Kidney capillary endothelial cell (primary cell): ENCODE measurements around the gene SLC6A19.
"Not testable (repeated sequence)": the region's sequence is repeated elsewhere in the genome, so short reads cannot be mapped to it uniquely, and the experiment has no call there.

ENCODE experiments used
- DNase-seq: peaks from one replicate; pipeline ENCODE4 v3.0.0-alpha.2; 2018; ENCODE audit warnings: low spot score

SLC6A19 gene

DNA sequence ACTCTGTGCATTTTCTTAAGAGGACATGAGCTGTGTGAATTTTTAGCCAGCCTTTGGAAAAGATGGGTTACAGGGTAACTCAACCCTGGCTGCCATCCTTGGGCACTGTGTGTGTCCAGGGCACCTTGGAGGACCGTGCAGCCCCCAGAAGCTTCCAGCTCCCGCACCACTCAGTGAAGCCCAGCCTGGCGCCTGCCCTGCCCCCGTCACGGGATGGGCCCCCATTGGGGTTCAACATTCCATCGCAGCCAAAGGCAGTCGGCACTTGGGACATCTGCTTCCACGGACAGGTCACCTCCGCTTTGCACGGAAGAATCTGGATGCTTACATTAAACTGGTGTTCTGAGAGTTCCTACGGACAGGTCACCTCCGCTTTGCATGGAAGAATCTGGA is 21.9 kb downstream of the SLC6A19 start:
- DNase-seq: no peak

DNA sequence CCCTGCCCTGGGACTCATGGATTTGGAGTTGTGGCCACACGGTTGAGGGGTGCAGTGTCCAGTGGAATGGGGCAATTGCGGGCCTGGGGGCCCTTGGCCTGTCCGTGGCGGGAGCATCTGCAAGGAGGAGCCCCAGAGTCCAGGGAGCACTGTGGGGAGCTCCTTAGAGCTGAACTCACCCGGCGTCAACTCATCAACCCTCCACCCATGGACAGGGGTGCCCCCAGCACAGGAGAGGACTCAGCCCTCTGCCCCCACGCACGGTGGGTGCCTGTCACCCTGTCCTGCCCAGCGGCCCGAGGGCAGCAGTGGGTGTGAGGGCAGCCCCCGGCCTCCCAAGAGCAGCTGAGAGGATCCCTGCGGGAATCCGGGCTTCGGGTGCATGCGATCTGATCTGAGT is 23.2 kb downstream of the SLC6A19 start:
- no peak for DNase-seq

DNA sequence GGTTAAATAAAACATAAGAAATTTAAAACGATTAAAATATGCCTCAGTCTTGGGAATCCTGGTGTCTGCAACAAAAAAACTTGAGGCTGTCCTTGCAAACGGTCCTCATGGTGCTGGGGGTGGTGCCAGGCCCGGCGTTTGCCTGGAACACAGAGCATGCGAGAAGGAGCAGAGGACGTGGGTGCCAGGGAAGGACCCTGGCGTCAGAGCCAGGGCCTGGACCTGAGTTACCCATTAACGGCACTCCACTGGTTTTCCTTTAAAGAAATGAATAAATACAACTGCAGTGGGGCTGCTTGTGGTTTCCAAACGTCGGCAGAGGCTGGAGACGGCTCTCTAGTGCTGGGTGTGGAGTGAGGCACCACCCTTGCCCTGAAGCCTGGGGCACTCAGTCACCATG is 23.7 kb downstream of the SLC6A19 start, which contains the start of gene SLC6A18:
Gene SLC6A18 (plus strand): TSS at position 301 of the 400 bp plus-strand sequence. CDS start 97 bp downstream, at position 398.
- DNase-seq: no peak

DNA sequence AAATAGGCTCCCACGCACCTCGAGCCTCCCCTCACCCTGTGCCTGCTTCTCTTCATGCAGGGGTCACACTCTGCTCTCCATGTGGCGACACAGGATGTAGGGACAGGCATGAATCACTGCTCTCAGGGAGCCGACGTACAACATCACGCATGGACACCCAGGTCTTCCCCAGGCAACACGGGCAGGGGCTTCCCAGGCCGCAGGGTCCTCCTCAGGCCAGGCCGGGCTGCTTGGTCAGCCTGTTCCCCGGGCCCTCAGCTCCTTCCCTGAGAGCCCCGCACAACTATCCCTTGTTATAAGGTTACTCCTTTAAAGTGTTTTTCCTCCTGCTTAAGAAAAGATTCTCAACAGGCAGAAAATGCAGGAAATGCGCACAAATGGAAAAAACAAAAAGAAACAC is 24.8 kb downstream of the SLC6A19 start:
- no peak for DNase-seq

DNA sequence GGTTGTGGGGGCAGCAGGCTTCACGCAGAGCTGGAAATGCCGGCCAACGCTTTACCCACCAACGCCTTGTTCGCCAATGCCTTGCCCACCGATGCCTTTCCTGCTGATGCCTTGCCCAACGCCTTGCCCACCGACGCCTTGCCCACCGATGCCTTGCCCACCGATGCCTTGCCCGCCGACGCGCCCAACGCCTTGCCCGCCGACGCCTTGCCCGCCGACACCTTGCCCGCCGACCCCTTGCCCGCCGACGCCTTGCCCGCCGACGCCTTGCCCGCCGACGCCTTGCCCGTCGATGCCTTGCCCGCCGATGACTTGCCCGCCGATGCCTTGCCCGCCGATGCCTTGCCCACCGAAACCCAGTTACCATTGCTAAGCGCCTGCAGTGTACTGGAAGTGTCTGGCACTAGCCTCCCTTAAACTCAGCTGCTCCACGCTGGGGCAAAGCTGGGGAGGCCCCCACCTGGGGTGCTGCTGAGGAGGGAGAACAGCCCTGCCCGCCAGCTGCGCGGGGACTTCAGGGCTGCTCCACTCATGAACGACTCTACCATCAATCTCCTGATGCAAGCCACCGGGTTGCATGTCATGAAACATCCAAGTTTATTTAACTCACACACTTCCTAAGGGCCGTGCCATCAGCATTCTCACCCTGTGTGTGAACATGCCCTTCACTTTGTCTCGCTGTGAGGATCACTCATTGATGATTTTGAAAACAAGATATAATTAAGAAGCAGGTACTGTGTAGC is 25.6 kb downstream of the SLC6A19 start:
- DNase-seq: no peak

DNA sequence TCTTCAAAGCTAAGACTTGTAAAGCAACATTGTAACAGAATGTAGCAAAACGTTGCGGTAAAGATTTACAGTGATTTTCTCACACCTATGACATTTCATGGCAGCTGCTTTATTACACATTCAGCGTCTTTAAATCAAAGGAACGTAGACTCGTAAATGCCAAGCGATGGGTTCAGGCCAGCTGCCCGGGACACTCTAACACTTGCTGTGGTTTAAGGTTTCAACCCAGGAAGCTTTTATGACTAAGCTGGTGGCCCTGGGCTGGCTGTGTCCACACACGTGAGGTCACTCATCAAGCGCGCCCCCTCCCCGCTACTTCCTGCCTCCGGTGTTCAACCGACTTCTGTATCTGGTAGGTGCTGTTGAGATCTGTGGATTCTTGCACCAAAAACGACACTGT is 26.3 kb downstream of the SLC6A19 start:
- peak; percentile 38 for DNase-seq

DNA sequence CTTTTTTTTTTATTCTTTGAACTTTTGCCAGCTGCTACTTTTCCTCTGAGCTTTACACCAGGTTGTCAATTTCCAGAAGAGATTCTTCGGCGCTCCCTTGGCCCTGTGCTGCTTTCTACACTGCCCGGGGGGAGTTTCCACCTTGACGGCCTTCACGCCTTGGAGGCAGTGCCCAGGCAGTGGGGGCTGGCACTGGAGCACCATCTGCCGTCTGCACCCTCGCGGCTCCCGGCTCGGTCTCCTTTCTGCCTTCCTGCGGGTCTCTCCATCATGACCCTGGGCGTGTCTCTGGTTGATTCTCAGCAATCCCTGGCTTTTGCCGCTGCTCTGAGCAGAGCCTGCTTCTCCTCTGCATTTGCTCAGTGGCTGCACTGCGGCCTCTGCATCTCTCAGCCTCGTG is 26.7 kb downstream of the SLC6A19 start:
- DNase-seq: no peak

DNA sequence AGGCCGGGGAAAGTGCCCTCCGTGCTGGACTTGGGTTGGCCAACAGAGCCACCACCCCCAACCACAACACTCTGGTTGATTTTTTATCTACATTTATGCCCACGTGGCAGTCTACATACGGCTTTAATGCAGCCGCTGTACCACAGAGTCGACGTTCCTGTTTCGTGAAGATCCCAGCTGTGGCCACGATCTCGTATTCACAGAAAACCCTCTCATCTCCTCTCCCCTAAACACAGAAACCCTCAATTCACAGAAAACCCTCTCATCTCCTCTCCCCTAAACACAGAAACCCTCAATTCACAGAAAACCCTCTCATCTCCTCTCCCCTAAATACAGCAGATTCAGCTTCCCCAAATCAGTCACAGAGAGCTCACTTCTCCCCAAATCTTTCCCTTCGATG is 27.6 kb downstream of the SLC6A19 start:
- not testable (repeated sequence) for DNase-seq

DNA sequence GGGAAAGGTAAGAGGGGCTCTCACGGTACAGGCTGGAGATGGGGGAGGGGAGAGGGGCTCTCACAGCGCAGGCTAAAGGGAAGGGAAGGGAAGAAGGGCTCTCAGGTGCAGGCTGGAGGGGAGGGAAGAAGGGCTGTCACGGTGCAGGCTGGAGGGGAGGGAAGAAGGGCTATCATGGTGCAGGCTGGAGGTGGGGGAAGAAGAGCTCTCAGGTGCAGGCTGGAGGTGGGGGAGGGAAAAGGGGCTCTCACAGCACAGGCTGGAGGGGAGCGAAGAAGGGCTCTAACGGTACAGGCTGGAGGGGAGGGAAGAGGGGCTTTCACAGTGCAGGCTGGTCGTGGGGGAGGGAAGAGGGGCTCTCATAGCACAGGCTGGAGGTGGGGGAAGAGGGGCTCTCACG is 28.4 kb downstream of the SLC6A19 start:
- DNase-seq: no peak

DNA sequence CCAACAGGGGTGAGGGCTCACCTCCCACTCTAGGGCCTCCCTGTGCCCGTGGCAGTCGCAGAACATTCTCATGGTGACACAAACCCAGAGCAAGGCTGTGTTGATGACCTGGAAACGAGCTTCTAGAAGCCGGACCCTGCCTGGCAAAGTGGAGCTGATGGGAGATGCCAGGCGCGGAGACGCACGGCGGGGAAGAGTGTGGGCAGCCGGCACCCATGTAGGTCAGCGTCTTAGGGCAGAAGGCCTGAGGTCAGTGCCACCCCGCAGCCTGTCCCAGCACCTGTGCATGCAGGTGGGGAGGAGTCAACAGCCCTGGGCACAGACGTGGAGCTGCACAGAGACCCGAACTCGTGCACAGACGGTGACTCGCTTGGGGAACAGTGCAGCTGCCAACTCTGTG is 29.2 kb downstream of the SLC6A19 start:
- no peak for DNase-seq

DNA sequence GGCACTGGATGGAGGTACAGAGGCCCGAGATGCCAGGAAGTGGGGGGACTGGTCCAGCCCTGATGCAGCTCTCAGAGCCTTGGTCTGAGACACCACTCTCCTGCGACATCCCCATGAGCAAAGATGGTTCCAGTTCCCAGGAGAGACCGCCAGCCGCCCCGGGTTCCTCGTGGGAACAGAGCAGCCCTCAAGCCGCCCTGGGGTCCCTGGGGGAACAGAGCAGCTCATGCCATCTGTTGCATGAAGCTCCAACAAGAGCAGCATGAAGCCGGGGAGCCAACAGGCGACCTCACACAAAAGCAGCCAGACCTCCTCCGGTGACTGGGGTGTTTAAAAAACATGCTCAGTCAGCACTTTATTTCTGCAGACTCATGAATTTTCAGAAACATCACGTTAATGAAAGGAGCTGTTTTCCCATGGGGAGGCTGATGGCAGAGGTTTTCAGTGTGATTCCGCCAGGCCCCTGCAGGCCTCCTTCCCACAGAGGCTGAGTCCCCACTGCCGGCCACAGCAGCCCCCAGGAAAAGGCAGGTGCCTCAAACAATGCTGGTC is 30.0 kb downstream of the SLC6A19 start:
- DNase-seq: no peak

DNA sequence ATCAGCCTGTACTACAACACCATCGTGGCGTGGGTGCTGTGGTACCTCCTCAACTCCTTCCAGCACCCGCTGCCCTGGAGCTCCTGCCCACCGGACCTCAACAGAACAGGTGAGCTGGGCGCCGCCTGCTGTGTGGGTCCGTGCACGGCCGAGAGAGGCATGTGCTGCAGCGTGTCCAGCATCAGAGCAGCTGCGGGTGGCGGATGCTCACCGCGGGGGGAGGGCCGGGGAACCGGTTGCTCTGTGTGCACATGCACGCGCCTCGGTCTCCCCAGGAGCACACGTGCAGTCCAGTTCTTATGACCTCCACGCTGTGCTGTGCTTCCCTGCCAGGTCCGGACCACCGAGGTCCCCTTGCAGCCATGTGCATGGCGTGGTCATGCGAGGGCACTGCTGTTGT is 31.4 kb downstream of the SLC6A19 start:
- no peak for DNase-seq

DNA sequence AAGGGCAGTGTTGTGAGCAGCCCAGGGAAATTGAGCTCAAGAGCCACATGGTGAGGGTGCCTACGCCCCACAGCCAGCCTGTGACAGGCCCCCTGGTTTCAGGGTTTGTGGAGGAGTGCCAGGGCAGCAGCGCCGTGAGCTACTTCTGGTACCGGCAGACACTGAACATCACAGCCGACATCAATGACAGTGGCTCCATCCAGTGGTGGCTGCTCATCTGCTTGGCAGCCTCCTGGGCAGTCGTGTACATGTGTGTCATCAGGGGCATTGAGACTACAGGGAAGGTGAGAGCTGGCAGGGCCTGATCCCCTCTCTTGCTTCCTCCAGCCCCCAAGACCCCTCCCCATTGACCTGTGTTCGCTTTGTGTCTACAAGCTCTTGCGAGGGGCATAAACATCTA is 34.0 kb downstream of the SLC6A19 start:
- no peak for DNase-seq

DNA sequence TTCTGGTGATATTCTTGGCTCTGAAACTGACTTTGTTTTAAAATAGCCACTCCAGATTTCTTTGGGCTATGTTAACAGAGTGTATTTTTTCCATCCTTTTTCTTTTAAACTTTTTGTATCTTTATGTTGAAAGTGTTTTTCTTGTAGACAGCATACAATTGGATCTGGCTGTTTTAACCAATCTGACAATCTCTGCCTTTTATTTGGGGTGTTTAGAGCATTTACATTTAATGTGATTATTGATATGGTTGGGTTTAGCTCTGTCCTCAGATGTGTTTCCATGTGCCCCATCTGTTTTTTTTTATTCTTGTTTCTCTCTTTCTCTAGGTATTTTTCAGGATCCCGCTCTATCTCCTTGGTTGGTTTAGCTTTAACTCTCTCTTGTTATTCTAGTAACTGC is 34.4 kb downstream of the SLC6A19 start:
- DNase-seq: no peak

DNA sequence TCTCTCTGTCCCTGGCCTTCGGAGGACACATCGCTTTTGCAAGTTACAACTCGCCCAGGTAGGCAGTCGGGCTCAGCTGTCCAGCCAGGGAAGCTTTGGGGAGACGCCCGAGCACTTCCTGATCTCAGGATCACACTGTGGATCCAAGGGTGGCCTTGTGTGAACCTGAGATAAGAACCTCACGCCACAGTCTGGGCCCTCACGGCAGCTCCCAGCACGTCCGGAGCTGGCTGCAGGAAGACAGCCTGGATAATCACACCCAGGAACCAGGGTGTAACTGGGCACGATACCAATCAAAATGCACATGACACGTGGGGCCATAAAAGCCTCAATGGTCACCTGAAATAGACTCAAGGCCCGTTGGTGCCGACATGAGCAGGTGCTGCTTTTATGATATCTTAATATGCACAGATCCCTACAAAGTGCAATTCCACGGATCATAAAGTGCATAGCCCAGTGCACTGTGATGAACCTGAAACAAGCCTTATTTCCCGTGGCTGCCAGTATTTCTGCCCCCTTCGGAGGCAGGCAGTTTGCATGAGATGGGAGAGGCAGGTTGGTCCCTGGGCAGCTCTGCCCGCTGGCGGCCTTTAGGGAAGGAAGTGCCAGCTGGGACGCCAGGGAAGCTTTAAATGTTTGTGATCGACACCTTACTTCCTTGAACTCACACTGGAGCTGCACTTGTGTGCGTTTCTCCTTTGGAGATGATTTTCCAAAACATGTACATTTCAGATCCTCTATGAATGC is 38.3 kb downstream of the SLC6A19 start:
- DNase-seq: no peak

DNA sequence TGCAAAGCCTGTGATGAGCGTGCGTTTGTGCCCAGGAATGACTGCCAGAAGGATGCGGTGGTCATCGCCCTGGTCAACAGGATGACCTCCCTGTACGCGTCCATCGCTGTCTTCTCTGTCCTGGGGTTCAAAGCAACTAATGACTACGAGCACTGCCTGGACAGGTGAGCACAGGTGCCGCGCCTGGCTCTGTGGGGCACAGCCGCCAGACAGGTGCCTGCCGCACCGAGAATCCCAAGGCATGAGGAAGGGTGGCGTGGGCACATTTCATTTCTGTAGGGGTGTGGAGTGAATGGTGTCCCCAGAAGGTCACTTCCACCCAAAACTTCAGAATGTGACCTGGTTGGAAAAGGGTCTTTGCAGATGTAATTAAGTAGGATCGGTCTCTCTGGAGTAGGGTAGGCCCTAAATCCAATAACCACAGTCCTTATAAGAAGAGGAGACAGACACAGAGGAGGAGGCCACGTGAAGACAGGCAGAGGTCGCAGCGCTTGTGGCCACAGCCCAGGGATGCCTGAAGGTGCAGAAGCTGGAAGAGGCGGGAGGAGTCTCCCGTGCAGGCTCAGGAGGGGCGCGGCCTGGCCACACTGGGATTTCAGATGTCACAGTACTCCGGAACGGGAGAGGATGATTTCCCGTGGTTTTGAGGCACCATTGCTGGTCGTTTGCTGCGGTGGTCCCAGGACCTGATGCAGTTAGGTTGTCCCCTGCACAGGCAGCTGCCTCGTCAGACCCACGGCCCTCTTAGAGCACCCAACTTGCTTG is 39.3 kb downstream of the SLC6A19 start:
- no peak for DNase-seq

DNA sequence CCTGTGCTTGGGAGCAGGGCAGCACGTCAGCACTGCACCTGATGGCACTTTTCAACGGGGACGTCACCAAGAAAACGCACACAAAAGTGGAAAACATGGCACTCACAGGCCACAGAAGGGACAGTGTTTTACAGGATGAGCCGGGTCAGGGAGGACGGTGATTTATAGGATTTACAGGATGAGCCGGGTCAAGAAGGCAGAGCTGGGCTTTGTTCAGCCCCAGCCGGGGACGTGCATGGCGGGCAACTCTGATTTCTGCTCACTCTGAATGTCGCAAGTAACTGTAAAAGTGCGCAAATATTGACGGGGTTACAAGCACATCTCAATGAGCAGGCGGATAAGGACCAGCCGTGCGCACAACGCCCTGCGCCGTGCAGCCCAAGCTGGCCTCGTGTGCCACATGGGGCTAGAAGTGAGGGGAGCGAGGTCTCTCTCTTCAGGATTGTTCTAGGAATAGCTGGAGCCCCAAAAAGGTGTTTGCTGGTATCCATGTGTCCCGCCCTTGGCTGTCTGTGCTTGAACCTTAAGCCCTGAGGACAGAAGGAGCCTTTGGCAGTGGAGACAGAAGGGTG is 40.2 kb downstream of the SLC6A19 start:
- no peak for DNase-seq

DNA sequence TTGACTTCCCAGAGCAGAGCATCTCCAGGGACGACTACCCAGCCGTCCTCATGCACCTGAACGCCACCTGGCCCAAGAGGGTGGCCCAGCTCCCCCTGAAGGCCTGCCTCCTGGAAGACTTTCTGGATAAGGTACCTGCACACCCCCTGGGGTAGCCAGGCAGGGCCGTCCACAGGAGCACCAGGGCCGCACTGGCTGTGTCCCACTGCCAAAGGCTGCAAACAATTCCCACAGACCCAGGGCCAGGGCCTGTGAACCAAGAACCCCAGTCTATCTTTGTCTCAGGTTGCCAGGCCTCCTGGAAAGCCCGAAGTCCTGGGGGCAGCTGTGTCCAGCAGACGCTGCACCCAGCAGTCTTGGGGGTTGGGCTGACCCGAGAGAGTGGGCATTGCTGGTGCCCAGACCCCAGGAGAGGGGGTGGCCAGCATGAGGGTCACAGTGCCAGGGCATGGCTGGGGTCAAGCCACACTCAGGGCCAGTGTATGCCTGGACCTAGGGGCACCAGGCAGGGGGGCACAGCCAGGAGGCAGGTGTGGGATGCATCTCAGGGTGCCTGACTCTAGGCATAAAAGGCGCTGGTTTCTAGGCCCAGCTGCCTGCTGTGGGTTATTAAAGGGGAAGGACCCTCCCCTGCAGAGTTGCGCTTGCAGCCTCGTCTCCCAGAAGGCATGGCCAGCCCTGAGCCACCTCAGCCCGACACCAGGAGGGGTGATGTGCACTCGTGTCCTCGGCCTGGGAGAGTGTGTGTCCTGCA is 41.5 kb downstream of the SLC6A19 start:
- no peak for DNase-seq

DNA sequence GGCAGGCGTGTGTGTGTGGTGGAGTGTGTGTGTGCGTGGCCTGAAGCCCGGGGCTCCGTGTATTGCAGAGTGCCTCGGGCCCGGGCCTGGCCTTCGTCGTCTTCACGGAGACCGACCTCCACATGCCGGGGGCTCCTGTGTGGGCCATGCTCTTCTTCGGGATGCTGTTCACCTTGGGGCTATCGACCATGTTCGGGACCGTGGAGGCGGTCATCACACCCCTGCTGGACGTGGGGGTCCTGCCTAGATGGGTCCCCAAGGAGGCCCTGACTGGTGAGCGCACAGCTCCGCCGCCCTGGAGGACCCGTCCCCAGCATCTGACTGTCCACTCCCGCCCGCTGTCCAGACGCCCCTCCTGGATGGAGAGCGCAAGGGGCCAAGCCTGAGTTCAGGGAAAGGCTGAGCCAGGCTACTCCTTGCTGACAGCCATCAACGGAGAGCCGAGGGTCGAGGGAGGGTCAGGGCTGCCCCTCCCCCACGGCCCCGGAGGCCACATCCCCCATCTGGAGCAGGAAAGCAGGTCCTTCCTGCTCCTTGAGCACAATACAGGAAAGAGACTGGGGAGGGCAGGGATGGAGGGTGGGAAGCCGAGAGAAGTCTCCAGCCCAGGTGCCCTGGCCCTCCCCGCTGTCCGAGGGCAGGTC is 42.2 kb downstream of the SLC6A19 start:
- no peak for DNase-seq

DNA sequence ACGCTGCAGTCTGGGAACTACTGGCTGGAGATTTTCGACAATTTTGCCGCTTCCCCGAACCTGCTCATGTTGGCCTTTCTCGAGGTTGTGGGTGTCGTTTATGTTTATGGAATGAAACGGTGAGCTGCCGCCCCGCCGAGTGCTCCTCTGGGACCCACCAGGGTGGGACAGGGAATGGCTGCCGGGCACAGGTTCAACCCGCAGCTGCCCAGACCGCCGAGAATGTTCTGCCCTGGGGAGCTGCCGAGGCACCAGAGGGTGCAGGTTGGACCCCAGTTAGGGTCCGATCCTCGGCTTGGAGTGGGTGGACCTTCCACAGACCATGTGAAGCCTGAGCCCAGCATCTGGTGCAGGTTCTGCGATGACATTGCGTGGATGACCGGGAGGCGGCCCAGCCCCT is 42.9 kb downstream of the SLC6A19 start:
- DNase-seq: no peak

DNA sequence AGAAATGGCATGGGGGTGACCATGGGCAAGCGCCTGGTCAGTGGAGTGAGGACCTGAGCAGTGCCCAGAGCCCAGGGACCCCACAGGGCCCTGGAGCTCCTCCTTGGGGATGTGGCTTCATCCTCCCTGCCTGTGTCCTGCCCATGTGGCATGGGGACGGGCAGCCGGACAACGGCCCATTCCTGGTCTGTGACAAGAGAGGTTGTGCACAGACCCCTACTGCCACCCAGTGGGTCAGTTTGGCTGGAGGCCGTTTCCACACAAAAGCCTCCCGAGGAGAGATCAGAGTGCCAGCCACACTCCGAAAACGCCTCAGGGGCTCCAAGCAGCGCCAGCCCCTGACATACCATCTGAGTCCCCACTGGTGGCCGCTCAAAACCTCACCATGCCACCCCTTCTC is 43.6 kb downstream of the SLC6A19 start:
- DNase-seq: no peak
